KMS-11 (cell line): ENCODE results near the gene PFKP.
A peak's percentile ranks its signal among the peaks of the same experiment; 100 is the strongest.

ENCODE experiments used
- H2AFZ ChIP-seq: fragments of 200-600 bp; sonication (generic); 2 replicates; pipeline ENCODE4 v1.6.1; 2016; ENCODE audit warnings: antibody characterized with exemption, mixed run types, low read depth
- H3K27ac ChIP-seq: fragments of 200-600 bp; sonication (generic); 2 replicates; pipeline ENCODE4 v1.6.1; 2016; ENCODE audit warnings: mild to moderate bottlenecking, mixed run types
- H3K27me3 ChIP-seq: fragments of 200-600 bp; sonication (generic); 2 replicates; pipeline ENCODE4 v1.6.1; 2017; ENCODE audit warnings: mild to moderate bottlenecking, low read depth, mixed run types, moderate library complexity; ENCODE audit not compliant: insufficient read depth
- H3K36me3 ChIP-seq: fragments of 200-600 bp; sonication (generic); 2 replicates; pipeline ENCODE4 v1.6.1; 2017; ENCODE audit warnings: mild to moderate bottlenecking, mixed run types; ENCODE audit not compliant: insufficient read depth
- H3K4me1 ChIP-seq: fragments of 200-600 bp; sonication (generic); 2 replicates; pipeline ENCODE4 v1.6.1; 2016; ENCODE audit warnings: mild to moderate bottlenecking, low read depth, mixed run types; ENCODE audit not compliant: poor library complexity, severe bottlenecking
- H3K4me2 ChIP-seq: fragments of 200-600 bp; sonication (generic); 2 replicates; pipeline ENCODE4 v1.7.0; 2016; ENCODE audit warnings: mild to moderate bottlenecking, mixed run types
- H3K4me3 ChIP-seq: fragments of 200-600 bp; sonication (generic); IDR thresholded peaks from 2 replicates; pipeline ENCODE4 v1.6.1; 2017; ENCODE audit warnings: low read depth, low read length, mixed read lengths; ENCODE audit not compliant: insufficient read depth
- H3K79me2 ChIP-seq: fragments of 200-600 bp; sonication (generic); 2 replicates; pipeline ENCODE4 v1.6.1; 2016; ENCODE audit warnings: low read depth, mixed run types; ENCODE audit not compliant: insufficient read depth
- H3K9ac ChIP-seq: fragments of 200-600 bp; sonication (generic); 2 replicates; pipeline ENCODE4 v1.6.1; 2016; ENCODE audit warnings: mild to moderate bottlenecking, mixed run types
- H4K20me1 ChIP-seq: fragments of 200-600 bp; sonication (generic); 2 replicates; pipeline ENCODE4 v1.6.1; 2016; ENCODE audit warnings: mild to moderate bottlenecking, mixed run types; ENCODE audit not compliant: insufficient read depth
- CTCF ChIP-seq: fragments of 200-600 bp; sonication (generic); conservative IDR thresholded peaks from 2 replicates; pipeline ENCODE4 v1.6.1; 2017; ENCODE audit warnings: low read depth, mild to moderate bottlenecking, antibody characterized with exemption, low read length, moderate library complexity, mixed read lengths

Gene PFKP

GRCh38 chr10:3043512-3044368 is 23.6 kb upstream of the PFKP start:
- Histone ChIP-seq H4K20me1 (no peaks in the 10 kb centered on the region), H3K4me1 (no peaks in the 10 kb centered on the region), H3K9ac (no peak overlapping the region), H3K4me3 (no peak overlapping the region), H3K79me2 (no peaks in the 10 kb centered on the region), H3K4me2 (no peak overlapping the region), H3K36me3 (no peaks in the 10 kb centered on the region), H2AFZ (peak overlapping the region; percentile 43), H3K27me3 (no peaks in the 10 kb centered on the region), H3K27ac (no peak overlapping the region)
- TF ChIP-seq CTCF, result peak; percentile 83

- Histone ChIP-seq H4K20me1 (no peaks in the 10 kb centered on the region), H3K36me3 (no peaks in the 10 kb centered on the region), H3K27me3 (no peaks in the 10 kb centered on the region), H3K4me2 (no peak overlapping the region), H3K4me3 (no peak overlapping the region), H3K79me2 (no peaks in the 10 kb centered on the region), H3K9ac (no peak overlapping the region), H3K4me1 (no peaks in the 10 kb centered on the region), H2AFZ (no peak overlapping the region), H3K27ac (no peak overlapping the region)
- no peak for TF ChIP-seq CTCF
These were observed 21.7 kb upstream of the PFKP start for GRCh38 chr10:3045471-3046209.

- no peak for TF ChIP-seq CTCF
- Histone ChIP-seq H3K4me1 (no peaks in the 10 kb centered on the region), H2AFZ (no peak overlapping the region), H3K4me3 (no peak overlapping the region), H3K9ac (no peak overlapping the region), H4K20me1 (no peaks in the 10 kb centered on the region), H3K4me2 (no peak overlapping the region), H3K36me3 (no peaks in the 10 kb centered on the region), H3K79me2 (no peaks in the 10 kb centered on the region), H3K27me3 (no peaks in the 10 kb centered on the region), H3K27ac (no peak overlapping the region)
These were observed 21.1 kb upstream of the PFKP start for GRCh38 chr10:3046210-3046779.

GRCh38 chr10:3046981-3047547 is 20.3 kb upstream of the PFKP start:
- no peak overlapping the region for H2AFZ ChIP-seq
- no peaks in the 10 kb centered on the region for H4K20me1 ChIP-seq
- no peak overlapping the region for H3K4me2 ChIP-seq
- H3K79me2 ChIP-seq, result no peaks in the 10 kb centered on the region
- no peak overlapping the region for H3K27ac ChIP-seq
- no peaks in the 10 kb centered on the region for H3K36me3 ChIP-seq
- no peaks in the 10 kb centered on the region for H3K4me1 ChIP-seq
- TF ChIP-seq CTCF, result no peak
- no peak overlapping the region for H3K9ac ChIP-seq
- no peaks in the 10 kb centered on the region for H3K27me3 ChIP-seq
- H3K4me3 ChIP-seq, result no peak overlapping the region
